Stimulated activated effector memory CD8-positive, alpha-beta T cell treated with anti-CD3 and anti-CD28 coated beads, Interleukin-12 subunit alpha, Interleukin-12 subunit beta, amount 100 ng/mL, for 72 hours (primary cell): Measurements from ENCODE around the gene EXOC6B.

Experiments used
- ATAC-seq: fragments of 150-1000 bp; cut with Tn5 transposase; 2 replicates; pipeline ENCODE4 v1.10.0; 2021
- DNase-seq, 2 donors: peaks; one replicate each; pipeline ENCODE4 v3.0.0; 2021 to 2022; ENCODE audit warnings: low spot score in 2 of 2
- H3K27ac Mint-ChIP-seq: one replicate; pipeline ENCODE4 v1.8.0; 2022; ENCODE audit warnings: mild to moderate bottlenecking, mixed read lengths
- H3K36me3 Mint-ChIP-seq: one replicate; pipeline ENCODE4 v1.8.0; 2022; ENCODE audit warnings: mild to moderate bottlenecking, mixed read lengths
- H3K4me1 Mint-ChIP-seq: one replicate; pipeline ENCODE4 v1.8.0; 2022; ENCODE audit warnings: mixed read lengths
- H3K4me3 Mint-ChIP-seq: one replicate; pipeline ENCODE4 v1.8.0; 2022; ENCODE audit warnings: mild to moderate bottlenecking, mixed read lengths
- H3K9me3 Mint-ChIP-seq: one replicate; pipeline ENCODE4 v1.8.0; 2022; ENCODE audit warnings: mixed read lengths

The EXOC6B gene

GRCh38 chr2:72815655-72816278, 10.1 kb downstream of the EXOC6B start:
- Mint-ChIP-seq H3K9me3 (no peaks in the 10 kb centered on the region), H3K27ac (no peak overlapping the region), H3K36me3 (no peaks in the 10 kb centered on the region), H3K4me3 (no peak overlapping the region), H3K4me1 (no peaks in the 10 kb centered on the region)
- no peak for DNase-seq
- no peak for ATAC-seq

GRCh38 chr2:72813841-72814240, 12.0 kb downstream of the EXOC6B start:
- Mint-ChIP-seq H3K4me3 (no peak overlapping the region), H3K9me3 (peaks cover 10% of the 10 kb centered on the region), H3K27ac (no peak overlapping the region), H3K4me1 (no peaks in the 10 kb centered on the region), H3K36me3 (peaks cover 6% of the 10 kb centered on the region)
- DNase-seq = no peak
- no peak for ATAC-seq

GRCh38 chr2:72810165-72810564, 15.7 kb downstream of the EXOC6B start:
- ATAC-seq (no peak), DNase-seq (no peak)
- H3K36me3 Mint-ChIP-seq = peaks cover 6% of the 10 kb centered on the region
- peaks cover 10% of the 10 kb centered on the region for H3K9me3 Mint-ChIP-seq
- no peak overlapping the region for H3K27ac Mint-ChIP-seq
- H3K4me1 Mint-ChIP-seq = no peaks in the 10 kb centered on the region
- H3K4me3 Mint-ChIP-seq = no peak overlapping the region

GRCh38 chr2:72809095-72809494, 16.7 kb downstream of the EXOC6B start:
- peaks cover 10% of the 10 kb centered on the region for H3K9me3 Mint-ChIP-seq

GRCh38 chr2:72806280-72806945, 19.4 kb downstream of the EXOC6B start:
- Mint-ChIP-seq H3K27ac (no peak overlapping the region), H3K4me1 (peaks cover 7% of the 10 kb centered on the region), H3K4me3 (no peak overlapping the region), H3K9me3 (peaks cover 10% of the 10 kb centered on the region), H3K36me3 (peaks cover 6% of the 10 kb centered on the region)
- DNase-seq (no peak), ATAC-seq (no peak)

More at GRCh38 chr2:72809095-72809494, 16.7 kb downstream of the EXOC6B start:
- Mint-ChIP-seq H3K36me3 (peaks cover 6% of the 10 kb centered on the region), H3K27ac (no peak overlapping the region), H3K4me3 (no peak overlapping the region), H3K4me1 (no peaks in the 10 kb centered on the region)
- no peak for DNase-seq
- ATAC-seq = no peak

- H3K27ac Mint-ChIP-seq = no peak overlapping the region
- H3K9me3 Mint-ChIP-seq = peaks cover under 1% of the 10 kb centered on the region
Observed at GRCh38 chr2:72803626-72804320, 22.1 kb downstream of the EXOC6B start.

GRCh38 chr2:72803151-72803550, 22.7 kb downstream of the EXOC6B start:
- ATAC-seq = no peak
- no peak for DNase-seq
- H3K9me3 Mint-ChIP-seq = no peaks in the 10 kb centered on the region
- no peak overlapping the region for H3K4me3 Mint-ChIP-seq
- H3K27ac Mint-ChIP-seq = no peak overlapping the region
- no peaks in the 10 kb centered on the region for H3K36me3 Mint-ChIP-seq
- peaks cover 7% of the 10 kb centered on the region for H3K4me1 Mint-ChIP-seq

More at GRCh38 chr2:72803626-72804320, 22.1 kb downstream of the EXOC6B start:
- Mint-ChIP-seq H3K4me3 (no peak overlapping the region), H3K36me3 (no peaks in the 10 kb centered on the region), H3K4me1 (peaks cover 7% of the 10 kb centered on the region)
- ATAC-seq = no peak
- no peak for DNase-seq

- Mint-ChIP-seq H3K27ac (no peak overlapping the region), H3K4me1 (peaks cover 7% of the 10 kb centered on the region), H3K36me3 (no peaks in the 10 kb centered on the region), H3K9me3 (no peaks in the 10 kb centered on the region), H3K4me3 (no peak overlapping the region)
- no peak for DNase-seq
- no peak for ATAC-seq
Observed at GRCh38 chr2:72800492-72800891, 25.3 kb downstream of the EXOC6B start.

- Mint-ChIP-seq H3K9me3 (no peaks in the 10 kb centered on the region), H3K4me3 (no peak overlapping the region), H3K4me1 (peaks cover 8% of the 10 kb centered on the region), H3K27ac (no peak overlapping the region), H3K36me3 (no peaks in the 10 kb centered on the region)
- no peak for ATAC-seq
- DNase-seq = no peak
Observed at GRCh38 chr2:72797740-72798139, 28.1 kb downstream of the EXOC6B start.

- Mint-ChIP-seq H3K9me3 (no peaks in the 10 kb centered on the region), H3K27ac (no peak overlapping the region), H3K4me1 (peaks cover 8% of the 10 kb centered on the region), H3K4me3 (no peak overlapping the region), H3K36me3 (no peaks in the 10 kb centered on the region)
- DNase-seq = no peak
- no peak for ATAC-seq
Observed at GRCh38 chr2:72796766-72797165, 29.1 kb downstream of the EXOC6B start.

GRCh38 chr2:72794572-72794971, 31.3 kb downstream of the EXOC6B start:
- H3K4me1 Mint-ChIP-seq = peaks cover 8% of the 10 kb centered on the region
- H3K4me3 Mint-ChIP-seq = no peak overlapping the region
- no peak for DNase-seq
- no peaks in the 10 kb centered on the region for H3K36me3 Mint-ChIP-seq
- H3K27ac Mint-ChIP-seq = no peak overlapping the region
- ATAC-seq = no peak
- no peaks in the 10 kb centered on the region for H3K9me3 Mint-ChIP-seq

GRCh38 chr2:72793798-72794440, 31.9 kb downstream of the EXOC6B start:
- peaks cover 8% of the 10 kb centered on the region for H3K4me1 Mint-ChIP-seq
- H3K36me3 Mint-ChIP-seq = no peaks in the 10 kb centered on the region

GRCh38 chr2:72789241-72789640, 36.6 kb downstream of the EXOC6B start:
- no peak for ATAC-seq
- no peaks in the 10 kb centered on the region for H3K36me3 Mint-ChIP-seq
- no peak overlapping the region for H3K27ac Mint-ChIP-seq
- H3K4me1 Mint-ChIP-seq = peaks cover under 1% of the 10 kb centered on the region
- H3K9me3 Mint-ChIP-seq = no peaks in the 10 kb centered on the region
- DNase-seq = no peak
- H3K4me3 Mint-ChIP-seq = no peak overlapping the region

More at GRCh38 chr2:72793798-72794440, 31.9 kb downstream of the EXOC6B start:
- no peaks in the 10 kb centered on the region for H3K9me3 Mint-ChIP-seq
- ATAC-seq (no peak), DNase-seq (no peak)
- no peak overlapping the region for H3K27ac Mint-ChIP-seq
- H3K4me3 Mint-ChIP-seq = no peak overlapping the region

GRCh38 chr2:72788756-72789155, 37.1 kb downstream of the EXOC6B start:
- Mint-ChIP-seq H3K36me3 (no peaks in the 10 kb centered on the region), H3K4me1 (no peaks in the 10 kb centered on the region), H3K27ac (no peak overlapping the region), H3K9me3 (no peaks in the 10 kb centered on the region), H3K4me3 (no peak overlapping the region)
- ATAC-seq (no peak), DNase-seq (no peak)

- Mint-ChIP-seq H3K27ac (no peak overlapping the region), H3K9me3 (no peaks in the 10 kb centered on the region), H3K4me1 (no peaks in the 10 kb centered on the region), H3K4me3 (no peak overlapping the region), H3K36me3 (no peaks in the 10 kb centered on the region)
- DNase-seq (no peak), ATAC-seq (no peak)
Observed at GRCh38 chr2:72785517-72785916, 40.3 kb downstream of the EXOC6B start.
